Tibial nerve (tissue), 4 donors: Measurements from ENCODE around the gene ALG6.

Source experiments
- CTCF ChIP-seq, 5 experiments: fragments of 200-600 bp in 3 of 5; fragments of 450-650 bp in 2 of 5; sonication (generic) in 3 of 5; IDR thresholded peaks; one replicate each; pipeline ENCODE4 v1.5.1; 2016 to 2019; ENCODE audit warnings: antibody characterized with exemption in 5 of 5, mild to moderate bottlenecking in 3 of 5, moderate library complexity in 2 of 5
- EP300 ChIP-seq, 2 donors: sonication (generic); formaldehyde crosslinking; IDR thresholded peaks; one replicate each; pipeline ENCODE4 v1.6.1; 2017; ENCODE audit warnings: antibody characterized with exemption in 2 of 2, mild to moderate bottlenecking in 1 of 2
- POLR2A ChIP-seq, 2 donors: fragments of 450-650 bp; IDR thresholded peaks; one replicate each; pipeline ENCODE4 v1.6.1; 2017; ENCODE audit warnings: antibody characterized with exemption in 2 of 2, mild to moderate bottlenecking in 2 of 2, moderate library complexity in 2 of 2

- TF ChIP-seq CTCF (IDR thresholded peaks at IDR 0.05) (no peak), EP300 (IDR thresholded peaks at IDR 0.05) (no peak), POLR2A (IDR thresholded peaks at IDR 0.05) (no peak)
These were observed 5.4 kb upstream of the ALG6 start for GRCh38 chr1:63362073-63362472.
